GM23338 (cell line): ENCODE results near the gene SPACA7. TPM values are rescaled to one million over a fixed set of nuclear protein-coding genes. Genes with fewer than 3 reads are reported as not detected.

Experiments
- ATAC-seq: fragments of 200-7000 bp; cut with Tn5 transposase; 3 replicates; pipeline ENCODE4 v1.9.1; 2020
- DNase-seq: peaks from one replicate; pipeline ENCODE4 v3.0.0-alpha.2; 2015; ENCODE audit warnings: low spot score
- H2AFZ ChIP-seq: fragments of 200-600 bp; sonication (generic); 2 replicates; pipeline ENCODE4 v1.8.0; 2016; ENCODE audit warnings: antibody characterized with exemption, mild to moderate bottlenecking, moderate library complexity
- H3F3A ChIP-seq: fragments of 200-600 bp; sonication (generic); replicated peaks from 2 replicates; pipeline ENCODE4 v1.8.0; 2017; ENCODE audit warnings: antibody characterized with exemption, mixed run types, low read depth
- H3K27ac ChIP-seq: fragments of 200-600 bp; sonication (generic); 2 replicates; pipeline ENCODE4 v1.6.1; 2016; ENCODE audit warnings: low read depth
- H3K27me3 ChIP-seq: fragments of 200-600 bp; sonication (generic); 2 replicates; pipeline ENCODE4 v1.8.0; 2016; ENCODE audit warnings: mild to moderate bottlenecking, mixed run types, moderate library complexity; ENCODE audit not compliant: insufficient read depth
- H3K36me3 ChIP-seq: fragments of 200-600 bp; sonication (generic); 2 replicates; pipeline ENCODE4 v1.8.0; 2016; ENCODE audit warnings: mild to moderate bottlenecking; ENCODE audit not compliant: insufficient read depth
- H3K4me1 ChIP-seq: fragments of 200-600 bp; sonication (generic); 2 replicates; pipeline ENCODE4 v1.8.0; 2016; ENCODE audit warnings: mild to moderate bottlenecking, moderate library complexity; ENCODE audit not compliant: insufficient read depth
- H3K4me2 ChIP-seq: fragments of 200-600 bp; sonication (generic); 2 replicates; pipeline ENCODE4 v1.7.1; 2017; ENCODE audit warnings: mixed run types
- H3K4me3 ChIP-seq: fragments of 200-600 bp; sonication (generic); 2 replicates; pipeline ENCODE4 v1.6.1; 2016; ENCODE audit warnings: mixed run types
- H3K79me2 ChIP-seq: fragments of 200-600 bp; sonication (generic); replicated peaks from 2 replicates; pipeline ENCODE4 v1.8.0; 2017; ENCODE audit warnings: mild to moderate bottlenecking; ENCODE audit not compliant: insufficient read depth
- H3K9me2 ChIP-seq: fragments of 200-600 bp; sonication (generic); 2 replicates; pipeline ENCODE4 v1.8.0; 2017; ENCODE audit not compliant: insufficient read depth
- H4K20me1 ChIP-seq: fragments of 200-600 bp; sonication (generic); replicated peaks from 2 replicates; pipeline ENCODE4 v1.8.0; 2017; ENCODE audit warnings: mild to moderate bottlenecking; ENCODE audit not compliant: insufficient read depth
- H3K27ac Mint-ChIP-seq: 2 replicates; pipeline ENCODE4 v1.8.0; 2020; ENCODE audit warnings: inconsistent platforms, mild to moderate bottlenecking, moderate library complexity, mixed read lengths
- H3K27me3 Mint-ChIP-seq: 3 replicates; pipeline ENCODE4 v1.8.0; 2022; ENCODE audit warnings: low read depth, mild to moderate bottlenecking, moderate library complexity, mixed read lengths, inconsistent platforms; ENCODE audit not compliant: insufficient read depth, poor library complexity
- H3K36me3 Mint-ChIP-seq: 3 replicates; pipeline ENCODE4 v1.8.0; 2021; ENCODE audit warnings: low read depth, mild to moderate bottlenecking, inconsistent platforms, moderate library complexity, mixed read lengths
- H3K4me1 Mint-ChIP-seq: 3 replicates; pipeline ENCODE4 v1.8.0; 2020; ENCODE audit warnings: mild to moderate bottlenecking, inconsistent platforms, mixed read lengths
- H3K4me3 Mint-ChIP-seq: 3 replicates; pipeline ENCODE4 v1.8.0; 2021; ENCODE audit warnings: moderate library complexity, mild to moderate bottlenecking, inconsistent platforms, mixed read lengths
- H3K9me3 Mint-ChIP-seq: 3 replicates; pipeline ENCODE4 v1.8.0; 2020; ENCODE audit warnings: moderate library complexity, mild to moderate bottlenecking, inconsistent platforms, mixed read lengths
- ETS1 ChIP-seq: IDR thresholded peaks from 2 replicates; pipeline ENCODE4 v1.6.1; 2016; ENCODE audit warnings: antibody characterized with exemption
- EZH2phosphoT487 ChIP-seq: fragments of 200-600 bp; sonication (generic); IDR thresholded peaks from one replicate; pipeline ENCODE4 v1.8.1; 2018; ENCODE audit warnings: antibody characterized with exemption; ENCODE audit not compliant: unreplicated experiment
- JUNB ChIP-seq: IDR thresholded peaks from one replicate; pipeline ENCODE4 v1.6.1; 2016; ENCODE audit warnings: antibody characterized with exemption; ENCODE audit not compliant: unreplicated experiment
- NANOG ChIP-seq: IDR thresholded peaks from 2 replicates; pipeline ENCODE4 v1.6.1; 2016; ENCODE audit warnings: antibody characterized with exemption, borderline replicate concordance
- POLR2AphosphoS5 ChIP-seq: IDR thresholded peaks from 2 replicates; pipeline ENCODE4 v1.6.1; 2016; ENCODE audit warnings: antibody characterized with exemption, low read depth
- REST ChIP-seq: IDR thresholded peaks from one replicate; pipeline ENCODE4 v1.6.1; 2018; ENCODE audit warnings: antibody characterized with exemption; ENCODE audit not compliant: unreplicated experiment
- STAT1 ChIP-seq: IDR thresholded peaks from one replicate; pipeline ENCODE4 v1.6.1; 2016; ENCODE audit warnings: antibody characterized with exemption; ENCODE audit not compliant: unreplicated experiment
- ZNF114 ChIP-seq: fragments of 250-450 bp; sonication (Bioruptor Pico); IDR thresholded peaks from 2 replicates; pipeline ENCODE4 v1.5.0; 2020; ENCODE audit warnings: mild to moderate bottlenecking, moderate library complexity
- ZNF331 ChIP-seq: fragments of 250-450 bp; sonication (Bioruptor Pico); IDR thresholded peaks from 2 replicates; pipeline ENCODE4 v1.5.0; 2020; ENCODE audit warnings: low read depth, mild to moderate bottlenecking, moderate library complexity
- ZNF462 ChIP-seq: fragments of 250-450 bp; sonication (Bioruptor Pico); IDR thresholded peaks from 2 replicates; pipeline ENCODE4 v1.5.0; 2020; ENCODE audit warnings: mild to moderate bottlenecking, moderate library complexity
- polyA plus RNA-seq: library from polyadenylated mRNA; unstranded; fragments of >200 nt; fragmentation: Nextera tagmentation; extraction: Ambion mirVana; gene quantifications from 2 replicates; pipeline ENCODE4 v1.2.1, GENCODE V29; 2016
- total RNA-seq: library from RNA; depleted of rRNA; stranded (reverse); fragments of >200 nt; shearing (Covaris generic); gene quantifications from 2 replicates; pipeline ENCODE4 v1.2.3, GENCODE V29; 2014

Gene SPACA7
- total and polyA plus RNA-seq, 2 experiments from 2014 or later, result not detected

- Histone ChIP-seq H3K9me2 (no peaks in the 10 kb centered on the region), H3K4me2 (no peak overlapping the region), H3K36me3 (no peaks in the 10 kb centered on the region), H3K4me1 (no peaks in the 10 kb centered on the region), H3K4me3 (no peak overlapping the region), H3K79me2 (no peaks in the 10 kb centered on the region), H3K27me3 (no peaks in the 10 kb centered on the region), H3K27ac (no peak overlapping the region), H3F3A (no peaks in the 10 kb centered on the region), H2AFZ (no peak overlapping the region), H4K20me1 (no peaks in the 10 kb centered on the region)
- H3K27ac Mint-ChIP-seq, result no peak overlapping the region
- peak; percentile 16; the same call in 1 of the 3 replicates for ATAC-seq
- no peaks in the 10 kb centered on the region for H3K36me3 Mint-ChIP-seq
- no peaks in the 10 kb centered on the region for H3K9me3 Mint-ChIP-seq
- DNase-seq, result no peak
- H3K4me1 Mint-ChIP-seq, result no peaks in the 10 kb centered on the region
- no peak for TF ChIP-seq REST
- TF ChIP-seq POLR2AphosphoS5, result no peak
- TF ChIP-seq NANOG, result no peak
- no peak for TF ChIP-seq STAT1
- TF ChIP-seq ETS1, result no peak
- no peak for TF ChIP-seq JUNB
- peaks cover 2% of the 10 kb centered on the region for H3K27me3 Mint-ChIP-seq
- no peak overlapping the region for H3K4me3 Mint-ChIP-seq
These were observed 76.4 kb downstream of the SPACA7 start for GRCh38 chr13:112452380-112453206.

GRCh38 chr13:112453207-112453829, 77.2 kb downstream of the SPACA7 start:
- no peak overlapping the region for H3K27ac Mint-ChIP-seq
- Histone ChIP-seq H3K27me3 (no peaks in the 10 kb centered on the region), H3F3A (no peaks in the 10 kb centered on the region), H3K9me2 (no peaks in the 10 kb centered on the region), H3K79me2 (no peaks in the 10 kb centered on the region), H4K20me1 (no peaks in the 10 kb centered on the region), H3K4me1 (no peaks in the 10 kb centered on the region), H3K4me3 (no peak overlapping the region), H3K36me3 (no peaks in the 10 kb centered on the region), H2AFZ (no peak overlapping the region), H3K4me2 (no peak overlapping the region), H3K27ac (no peak overlapping the region)
- ATAC-seq, result no peak
- no peaks in the 10 kb centered on the region for H3K9me3 Mint-ChIP-seq
- no peaks in the 10 kb centered on the region for H3K36me3 Mint-ChIP-seq
- H3K27me3 Mint-ChIP-seq, result peaks cover 2% of the 10 kb centered on the region
- no peaks in the 10 kb centered on the region for H3K4me1 Mint-ChIP-seq
- DNase-seq, result no peak
- H3K4me3 Mint-ChIP-seq, result no peak overlapping the region
- no peak for TF ChIP-seq EZH2phosphoT487
- no peak for TF ChIP-seq POLR2AphosphoS5
- TF ChIP-seq ZNF462, result no peak
- TF ChIP-seq STAT1, result no peak
- no peak for TF ChIP-seq ZNF331 (CRISPR knock-in tag)
- no peak for TF ChIP-seq ZNF114 (CRISPR knock-in tag)
